ENCODE measurements around the gene ZNF718. TPM values are rescaled to one million over a fixed set of nuclear protein-coding genes. Genes with fewer than 3 reads are reported as not detected.
A peak's percentile ranks its signal among the peaks of the same experiment; 100 is the strongest.

Gene ZNF718
- polyA plus RNA-seq, 1 donor from 2014 or later: 11.4 TPM

DNA sequence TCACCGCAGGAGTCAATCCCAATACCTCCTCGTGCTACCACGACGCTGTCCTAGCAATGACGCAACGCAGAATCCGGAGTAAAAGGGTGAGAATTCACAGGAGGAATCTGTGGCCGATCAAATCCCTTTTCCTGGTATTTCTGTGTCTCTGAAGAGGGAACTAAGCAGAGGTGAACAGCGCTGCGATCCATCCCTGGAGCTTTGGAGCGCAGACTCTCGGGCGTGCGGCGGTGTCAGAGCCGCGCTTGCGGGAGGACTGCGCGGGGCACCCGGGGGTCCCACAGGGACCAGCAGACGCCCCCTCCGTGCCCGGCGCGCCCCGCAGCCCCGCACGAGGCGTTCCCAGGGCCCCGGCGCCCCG is 17.2 kb upstream of the ZNF718 start:
- H3K27ac ChIP-seq (ENCODE audit: low read length): no peak overlapping the region
- H3K4me2 ChIP-seq (ENCODE audit: low read length): no peak overlapping the region
- H3K9ac ChIP-seq (ENCODE audit: low read length): no peak overlapping the region
- no peaks in the 10 kb centered on the region for H3K36me3 ChIP-seq (ENCODE audit: insufficient read depth, low read length)
- TF ChIP-seq CTCF (IDR thresholded peaks at IDR 0.05; ENCODE audit: poor library complexity, severe bottlenecking) (no peak), EZH2 (IDR thresholded peaks at IDR 0.05; ENCODE audit: borderline replicate concordance, insufficient read depth, low read length, poor library complexity, severe bottlenecking) (no peak), TAF1 (IDR thresholded peaks at IDR 0.05; ENCODE audit: low read depth) (no peak), RAD21 (conservative IDR thresholded peaks at IDR 0.05) (no peak), SMC3 (conservative IDR thresholded peaks at IDR 0.05; ENCODE audit: poor library complexity) (no peak), POLR2AphosphoS5 (IDR thresholded peaks at IDR 0.05) (no peak), MXI1 (conservative IDR thresholded peaks at IDR 0.05; ENCODE audit: poor library complexity, severe bottlenecking) (no peak), EP300 (conservative IDR thresholded peaks at IDR 0.05; ENCODE audit: poor library complexity, severe bottlenecking) (no peak), REST (IDR thresholded peaks at IDR 0.05; ENCODE audit: borderline replicate concordance) (no peak)
- H3K4me3 ChIP-seq (ENCODE audit: low read length): peak overlapping the region; percentile 58
- no peaks in the 10 kb centered on the region for H3K9me2 ChIP-seq (ENCODE audit: insufficient read depth, low read length)
- H3K79me2 ChIP-seq (replicated peaks; ENCODE audit: insufficient read depth, low read length): no peaks in the 10 kb centered on the region
- H3K9me3 ChIP-seq (ENCODE audit: low read length): peaks cover 24% of the 10 kb centered on the region
- H3K27me3 ChIP-seq (ENCODE audit: insufficient read depth, low read depth, low read length): peaks cover 44% of the 10 kb centered on the region
- H3F3A ChIP-seq (ENCODE audit: insufficient read depth, low read length, poor library complexity, severe bottlenecking): no peaks in the 10 kb centered on the region
- H4K20me1 ChIP-seq (ENCODE audit: insufficient read depth): no peaks in the 10 kb centered on the region
- H2AFZ ChIP-seq (ENCODE audit: low read depth, low read length): no peak overlapping the region

DNA sequence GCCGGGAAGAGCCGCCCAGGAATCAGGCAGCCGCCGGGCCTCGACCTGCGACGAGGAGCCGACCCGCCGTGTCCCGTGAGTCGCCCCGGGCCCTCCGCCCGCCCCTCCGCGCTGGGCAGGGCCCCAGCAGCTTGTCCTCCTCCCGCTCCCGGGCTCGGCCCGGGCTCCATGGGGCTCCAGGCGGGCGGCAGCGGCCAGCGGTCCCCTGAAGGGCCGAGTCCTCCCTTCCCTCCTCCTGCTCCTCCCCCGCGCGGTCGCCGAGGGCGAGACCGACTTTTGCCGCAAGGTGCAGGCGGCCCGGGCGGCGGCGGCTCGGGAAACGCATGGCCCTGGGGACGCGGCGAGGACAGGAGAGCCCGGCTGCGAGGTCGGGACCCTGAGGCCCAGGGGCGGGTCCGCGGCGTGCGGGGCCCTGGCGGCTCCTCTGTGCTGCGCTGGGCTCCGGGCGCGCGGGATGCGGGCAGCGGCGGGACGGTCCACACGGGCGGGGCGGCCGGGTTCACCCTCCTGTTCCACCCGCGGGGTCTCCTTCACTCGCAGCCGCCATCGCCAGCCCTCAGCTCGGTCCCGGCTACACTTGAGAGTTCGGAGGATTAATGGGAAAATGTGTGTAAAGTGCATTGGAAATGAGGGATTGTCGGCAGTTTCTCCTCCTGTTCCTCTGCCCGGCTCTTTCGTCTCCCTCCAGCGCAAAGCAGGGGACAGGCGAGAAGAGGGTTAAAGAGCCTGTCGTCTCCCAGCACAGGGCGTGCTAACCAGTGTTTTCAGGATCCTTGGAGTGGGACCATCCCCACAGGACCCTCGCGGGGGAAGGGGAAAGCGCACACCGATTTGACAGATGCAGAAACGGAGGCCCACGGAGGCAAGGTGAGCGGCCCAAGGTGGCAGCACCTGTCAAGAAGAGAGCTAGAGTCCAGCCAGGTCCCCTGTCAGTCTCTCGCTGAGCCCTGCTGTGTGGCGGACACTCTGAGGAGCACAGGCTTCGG is 16.6 kb upstream of the ZNF718 start:
- no peaks in the 10 kb centered on the region for H3K79me2 ChIP-seq (replicated peaks; ENCODE audit: insufficient read depth, low read length)
- H3K27me3 ChIP-seq (ENCODE audit: insufficient read depth, low read depth, low read length): peaks cover 44% of the 10 kb centered on the region
- H3K9ac ChIP-seq (ENCODE audit: low read length): no peak overlapping the region
- no peaks in the 10 kb centered on the region for H3F3A ChIP-seq (ENCODE audit: insufficient read depth, low read length, poor library complexity, severe bottlenecking)
- TF ChIP-seq REST (IDR thresholded peaks at IDR 0.05; ENCODE audit: borderline replicate concordance): no peak
- no peak for TF ChIP-seq EP300 (conservative IDR thresholded peaks at IDR 0.05; ENCODE audit: poor library complexity, severe bottlenecking)
- no peak for TF ChIP-seq CTCF (IDR thresholded peaks at IDR 0.05; ENCODE audit: poor library complexity, severe bottlenecking)
- no peak for TF ChIP-seq EZH2 (IDR thresholded peaks at IDR 0.05; ENCODE audit: borderline replicate concordance, insufficient read depth, low read length, poor library complexity, severe bottlenecking)
- no peak for TF ChIP-seq POLR2AphosphoS5 (IDR thresholded peaks at IDR 0.05)
- no peak for TF ChIP-seq RAD21 (conservative IDR thresholded peaks at IDR 0.05)
- no peak for TF ChIP-seq MXI1 (conservative IDR thresholded peaks at IDR 0.05; ENCODE audit: poor library complexity, severe bottlenecking)
- no peak for TF ChIP-seq TAF1 (IDR thresholded peaks at IDR 0.05; ENCODE audit: low read depth)
- no peak for TF ChIP-seq SMC3 (conservative IDR thresholded peaks at IDR 0.05; ENCODE audit: poor library complexity)
- H3K9me3 ChIP-seq (ENCODE audit: low read length): peaks cover 24% of the 10 kb centered on the region
- H4K20me1 ChIP-seq (ENCODE audit: insufficient read depth): no peaks in the 10 kb centered on the region
- no peak overlapping the region for H2AFZ ChIP-seq (ENCODE audit: low read depth, low read length)
- peak overlapping the region; percentile 58 for H3K4me3 ChIP-seq (ENCODE audit: low read length)
- no peak overlapping the region for H3K27ac ChIP-seq (ENCODE audit: low read length)
- no peaks in the 10 kb centered on the region for H3K36me3 ChIP-seq (ENCODE audit: insufficient read depth, low read length)
- H3K9me2 ChIP-seq (ENCODE audit: insufficient read depth, low read length): no peaks in the 10 kb centered on the region
- H3K4me2 ChIP-seq (ENCODE audit: low read length): no peak overlapping the region
